HG03066 (cell line): ENCODE results near the gene MGP.

Source experiments
- ATAC-seq: cut with Tn5 transposase; IDR thresholded peaks from one replicate; pipeline ENCODE4 v1.9.1; 2021; ENCODE audit warnings: low read depth; ENCODE audit not compliant: unreplicated experiment

MGP gene

GRCh38 chr12:14903386-14904098, 17.9 kb upstream of the MGP start:
- no peak for ATAC-seq

DNA sequence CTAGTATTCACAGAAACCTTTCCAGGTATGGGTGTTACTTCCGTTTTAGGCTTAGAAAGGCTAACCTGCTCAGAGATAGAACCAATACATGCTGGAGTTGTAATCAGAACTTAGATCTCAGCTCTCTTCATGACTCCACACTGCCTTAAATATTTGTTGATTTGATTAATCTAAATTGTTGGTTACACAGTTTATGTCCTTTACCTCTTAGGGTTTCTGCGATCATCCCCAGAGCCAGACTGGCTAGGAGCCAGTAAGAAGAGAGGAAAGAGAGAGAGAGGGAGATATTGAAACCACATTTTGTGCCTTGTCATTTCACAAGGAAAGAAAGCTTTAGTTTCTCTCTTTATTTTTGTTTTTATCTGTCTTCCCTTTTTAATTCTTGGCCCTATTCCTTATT, 16.8 kb upstream of the MGP start:
- ATAC-seq = no peak

- ATAC-seq = no peak
Measured at GRCh38 chr12:14901228-14901562, 15.5 kb upstream of the MGP start.

DNA sequence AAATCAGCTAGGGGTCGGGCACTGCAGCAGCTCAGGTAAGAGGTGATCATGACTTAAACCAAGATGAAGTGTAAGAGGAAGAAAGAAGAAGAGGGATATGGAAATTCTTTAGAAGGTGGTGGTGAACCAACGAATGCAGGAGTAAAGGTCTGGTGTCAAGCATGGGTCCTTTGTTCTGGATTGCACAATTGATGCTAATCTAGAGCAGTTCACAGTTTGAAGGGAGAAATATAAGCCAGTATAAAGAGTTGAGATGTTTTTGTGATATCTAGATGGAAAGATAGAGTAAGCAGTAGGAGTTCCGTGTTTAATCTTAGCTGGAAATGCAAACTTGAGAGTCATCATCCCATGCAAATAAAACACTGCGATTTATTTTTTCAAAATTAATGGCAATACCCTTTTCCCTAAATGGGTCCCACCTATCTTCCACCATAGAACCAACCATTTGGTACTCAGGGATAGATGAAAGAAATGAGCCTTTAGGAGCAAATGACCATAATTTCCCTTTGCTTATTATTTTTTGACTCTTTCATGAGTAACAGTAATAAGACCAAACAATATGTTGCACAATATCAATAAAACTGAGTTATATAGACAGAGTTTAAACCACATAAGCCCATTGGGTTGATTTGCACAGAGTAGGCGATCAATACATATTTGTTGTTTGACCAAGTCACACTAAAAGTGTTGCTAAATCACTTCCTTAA, 15.0 kb upstream of the MGP start:
- ATAC-seq = no peak

DNA sequence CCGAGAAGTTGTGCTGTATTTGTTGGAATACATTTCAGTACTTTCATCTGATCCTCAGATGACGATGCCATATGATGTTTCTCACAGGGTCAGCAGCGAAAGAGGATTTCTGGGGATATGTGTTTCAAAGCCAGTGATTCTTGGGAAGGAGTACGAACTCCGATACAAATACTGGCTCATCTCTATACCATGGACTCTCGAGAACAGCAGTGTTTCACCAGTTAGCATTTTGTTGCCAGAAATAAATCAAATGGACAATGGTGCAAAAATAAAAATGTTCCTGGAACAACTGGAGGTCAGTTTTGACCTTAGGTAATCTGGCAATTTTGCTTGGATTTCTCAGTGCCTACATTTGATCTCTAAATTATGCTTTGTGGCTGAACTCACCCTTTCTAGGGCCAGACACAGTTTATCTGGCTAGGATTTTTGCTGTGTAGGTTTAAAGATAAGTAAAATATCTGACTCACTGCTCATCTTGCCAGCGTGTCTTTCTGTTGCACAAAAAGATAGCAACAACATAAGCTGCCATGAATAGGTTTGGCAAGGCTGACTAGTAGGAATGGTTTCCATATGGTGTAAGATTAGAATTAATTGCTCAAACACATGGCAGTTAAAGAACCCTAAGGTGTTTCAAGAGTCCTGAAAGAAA, 11.0 kb upstream of the MGP start:
- no peak for ATAC-seq

DNA sequence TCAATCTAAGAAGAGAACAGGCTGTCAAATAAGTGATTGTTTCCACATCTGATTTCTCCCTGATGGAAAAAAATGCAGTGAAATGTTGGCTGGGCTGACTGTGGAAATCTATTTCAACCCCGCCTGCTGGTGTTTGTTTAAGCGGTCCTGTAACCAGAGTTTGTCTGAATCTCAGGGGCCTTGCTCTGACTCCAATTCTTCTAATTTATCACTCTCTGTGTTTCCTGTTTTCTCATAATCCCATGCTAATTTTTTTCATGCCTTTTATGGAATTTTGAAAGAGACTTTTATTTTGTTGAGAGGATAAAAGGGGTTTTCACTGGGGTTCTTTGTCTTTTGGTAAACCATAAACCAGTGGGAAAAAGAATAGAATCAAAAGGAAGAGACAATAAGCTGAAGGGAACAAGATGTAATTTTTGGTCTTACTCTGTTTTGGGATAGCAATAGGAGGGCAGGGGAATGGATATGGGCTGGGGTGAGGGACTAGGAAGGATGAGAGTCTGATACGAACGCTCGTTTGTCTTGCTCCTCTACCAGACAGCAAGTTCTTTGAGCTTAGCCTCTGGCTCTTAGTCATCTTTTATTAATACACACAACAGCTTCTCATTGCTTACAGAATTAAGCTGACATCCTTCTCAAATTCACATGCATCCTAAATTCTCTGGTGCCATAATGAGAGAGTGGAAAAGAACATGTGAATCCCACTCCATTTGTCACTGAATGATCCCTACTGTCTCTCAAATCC, 8.0 kb upstream of the MGP start:
- ATAC-seq = no peak

- no peak for ATAC-seq
Measured at GRCh38 chr12:14892726-14893505, 7.3 kb upstream of the MGP start.

GRCh38 chr12:14890701-14891100, 5.0 kb upstream of the MGP start:
- no peak for ATAC-seq

- no peak for ATAC-seq
Measured at GRCh38 chr12:14886271-14886670, 617 bp upstream of the MGP start.

GRCh38 chr12:14884458-14884878, 1.2 kb downstream of the MGP start:
- peak; percentile 97 for ATAC-seq

DNA sequence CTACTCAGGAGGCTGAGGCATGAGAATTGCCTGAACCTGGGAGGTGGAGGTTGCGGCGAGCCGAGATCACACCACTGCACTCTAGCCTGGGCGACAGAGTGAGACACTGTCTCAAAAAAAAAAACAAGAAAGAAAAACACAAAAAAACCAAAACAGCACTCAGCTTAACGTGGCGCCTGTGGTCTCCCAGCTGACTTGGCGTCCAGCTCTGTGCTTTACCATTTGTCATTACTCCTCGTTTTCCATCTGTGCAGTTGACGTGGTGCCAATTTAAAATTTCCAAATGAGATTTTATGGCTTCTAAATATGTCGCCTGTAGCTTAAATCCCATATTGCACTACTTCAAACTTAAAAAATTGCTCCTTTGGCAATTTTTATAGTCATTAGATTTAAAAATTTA, 2.0 kb downstream of the MGP start:
- ATAC-seq = no peak

DNA sequence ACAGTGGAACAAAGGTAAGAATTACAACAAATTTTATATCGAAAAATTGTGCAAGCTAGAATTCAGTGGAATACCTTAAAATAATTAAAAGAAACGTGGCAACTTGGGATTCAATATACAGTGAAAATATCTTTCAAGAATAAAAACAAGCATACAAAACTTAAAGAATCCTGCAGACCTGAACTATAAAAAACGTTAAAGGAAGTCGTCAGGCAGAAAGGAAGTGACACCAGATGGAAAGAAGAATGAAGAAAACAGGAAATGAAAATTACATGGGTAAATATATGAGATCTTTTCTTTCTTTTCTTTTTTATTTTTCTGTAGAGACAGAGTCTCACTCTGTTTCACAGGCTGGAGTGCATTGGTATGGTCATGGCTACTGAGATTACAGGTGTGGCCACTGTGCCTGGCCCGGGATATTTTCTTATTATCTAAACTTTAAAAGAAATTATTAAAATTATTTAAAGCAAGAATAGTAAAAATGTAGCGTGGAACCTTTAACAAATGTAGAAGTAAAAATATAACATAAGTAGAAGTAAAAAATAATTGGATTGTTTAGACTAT, 4.7 kb downstream of the MGP start:
- ATAC-seq = no peak

- ATAC-seq = no peak
Measured at GRCh38 chr12:14879222-14879933, 6.3 kb downstream of the MGP start.

DNA sequence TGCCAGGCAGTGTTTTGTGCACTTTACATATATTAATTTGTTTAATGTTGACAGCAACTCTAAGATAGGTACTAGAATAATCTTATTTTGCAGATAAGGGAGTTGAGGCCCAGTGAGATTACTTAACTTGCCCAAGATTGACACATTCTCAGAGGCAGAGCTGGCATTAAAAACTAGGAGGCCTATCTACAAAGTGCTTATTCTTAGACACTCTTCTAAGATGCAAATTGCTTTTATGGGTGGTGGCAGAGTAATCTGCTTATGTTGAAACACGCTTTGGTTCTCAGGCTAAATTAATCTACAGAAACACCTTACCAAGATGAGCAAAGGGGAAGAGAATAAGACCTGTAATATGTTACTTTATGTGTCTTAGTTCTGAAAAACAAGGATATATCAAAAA, 7.2 kb downstream of the MGP start:
- ATAC-seq = no peak

DNA sequence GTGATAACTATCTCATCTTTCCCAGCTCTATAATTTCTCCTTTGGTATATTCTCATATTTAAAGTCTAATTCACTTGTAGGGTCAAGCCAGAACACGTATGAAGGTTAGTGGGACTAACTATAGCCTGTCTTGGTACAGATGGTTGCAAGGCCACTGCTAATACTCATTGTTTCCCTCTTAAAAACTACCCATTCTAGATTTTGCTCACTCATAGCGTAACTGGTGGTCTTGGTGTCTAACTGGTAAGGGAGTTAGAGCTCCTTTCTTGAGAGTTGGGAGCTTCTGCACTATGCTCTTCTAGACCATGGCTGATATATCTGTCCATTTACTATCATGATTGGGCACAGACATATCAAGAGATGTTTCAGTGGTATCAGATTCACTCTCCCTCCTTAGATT, 8.8 kb downstream of the MGP start:
- ATAC-seq = no peak

DNA sequence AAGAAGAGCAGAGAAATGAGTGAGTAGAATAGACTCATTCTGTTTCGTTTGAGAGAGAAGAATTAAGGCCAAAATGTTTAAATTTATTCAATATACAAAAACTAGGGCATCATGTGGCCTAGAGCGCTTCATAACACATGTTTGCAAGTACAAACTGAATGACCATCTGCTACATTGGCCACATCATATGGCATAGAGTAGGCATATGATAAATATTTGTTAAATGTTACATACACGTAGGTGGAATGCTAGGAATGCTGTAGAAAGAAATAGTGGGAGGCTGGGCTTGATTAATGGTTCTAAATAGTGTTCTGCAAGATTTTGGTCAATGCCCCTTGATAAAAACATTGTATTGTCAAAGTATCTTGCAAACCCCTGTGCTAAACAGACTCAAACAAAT, 10.8 kb downstream of the MGP start:
- no peak for ATAC-seq

DNA sequence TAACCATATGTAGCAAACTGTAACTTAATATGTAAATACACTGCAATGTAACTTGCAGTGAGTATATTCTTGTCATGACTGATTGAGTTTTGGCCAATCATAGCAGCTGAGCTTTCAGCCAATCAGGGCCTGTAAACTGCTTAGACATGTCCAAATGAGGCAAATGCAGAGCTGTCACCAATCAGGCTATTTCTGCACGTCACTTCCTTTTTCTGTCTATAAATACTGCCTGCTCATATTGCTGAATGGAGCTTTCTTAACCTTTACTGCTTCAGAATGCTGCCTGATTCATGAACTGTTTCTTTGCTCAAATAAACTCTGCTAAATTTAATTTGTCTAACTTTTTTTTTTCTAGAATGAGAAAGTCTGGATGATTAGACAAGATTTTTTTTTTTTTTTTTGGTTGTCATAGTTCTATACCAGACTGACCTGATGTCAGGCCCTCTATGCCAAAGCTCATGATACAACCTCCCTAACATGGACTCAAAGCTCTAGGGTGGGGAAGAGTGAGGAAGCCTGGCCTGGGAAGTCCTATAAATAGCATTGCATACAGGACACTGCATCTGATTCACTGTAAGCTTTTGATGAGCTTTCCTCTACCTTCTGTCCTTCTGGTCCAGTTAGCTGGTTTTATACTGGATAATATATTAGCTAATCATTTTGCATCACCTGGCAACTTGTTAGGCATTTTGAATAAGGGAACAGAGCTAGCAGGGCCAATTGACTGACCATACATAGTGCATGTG, 12.0 kb downstream of the MGP start:
- ATAC-seq = no peak

GRCh38 chr12:14871886-14872285, 13.8 kb downstream of the MGP start:
- no peak for ATAC-seq

DNA sequence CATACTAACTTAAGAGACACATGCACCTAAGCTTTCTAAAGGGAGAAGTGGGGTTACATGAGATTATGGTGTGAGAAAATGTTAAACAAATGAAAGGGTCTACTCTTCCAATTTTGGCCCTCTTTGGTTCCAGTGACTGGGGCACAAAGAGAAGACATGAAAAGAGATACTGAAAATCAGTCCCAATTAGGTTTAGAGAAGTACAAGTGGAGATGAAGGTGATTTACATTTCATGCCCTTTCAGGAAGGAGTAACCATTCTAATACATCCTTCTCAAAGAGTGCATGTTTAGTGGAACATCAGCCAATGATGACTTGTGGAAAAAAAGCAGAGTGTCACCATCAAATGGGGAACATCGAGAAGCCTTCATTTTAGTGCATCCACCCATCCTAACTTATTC, 14.4 kb downstream of the MGP start:
- ATAC-seq = no peak
